DMS53 treated with DMSO at 0.1 percent for 48 hours (cell line): ENCODE results near the gene TPRKB.
"Not testable (repeated sequence)": the region's sequence is repeated elsewhere in the genome, so short reads cannot be mapped to it uniquely, and the experiment has no call there.

ENCODE experiments used
- DNase-seq: peaks from one replicate; lab custom pipeline; 2025; ENCODE audit not compliant: unreplicated experiment; lab: John Stamatoyannopoulos, UW

Gene TPRKB

DNA sequence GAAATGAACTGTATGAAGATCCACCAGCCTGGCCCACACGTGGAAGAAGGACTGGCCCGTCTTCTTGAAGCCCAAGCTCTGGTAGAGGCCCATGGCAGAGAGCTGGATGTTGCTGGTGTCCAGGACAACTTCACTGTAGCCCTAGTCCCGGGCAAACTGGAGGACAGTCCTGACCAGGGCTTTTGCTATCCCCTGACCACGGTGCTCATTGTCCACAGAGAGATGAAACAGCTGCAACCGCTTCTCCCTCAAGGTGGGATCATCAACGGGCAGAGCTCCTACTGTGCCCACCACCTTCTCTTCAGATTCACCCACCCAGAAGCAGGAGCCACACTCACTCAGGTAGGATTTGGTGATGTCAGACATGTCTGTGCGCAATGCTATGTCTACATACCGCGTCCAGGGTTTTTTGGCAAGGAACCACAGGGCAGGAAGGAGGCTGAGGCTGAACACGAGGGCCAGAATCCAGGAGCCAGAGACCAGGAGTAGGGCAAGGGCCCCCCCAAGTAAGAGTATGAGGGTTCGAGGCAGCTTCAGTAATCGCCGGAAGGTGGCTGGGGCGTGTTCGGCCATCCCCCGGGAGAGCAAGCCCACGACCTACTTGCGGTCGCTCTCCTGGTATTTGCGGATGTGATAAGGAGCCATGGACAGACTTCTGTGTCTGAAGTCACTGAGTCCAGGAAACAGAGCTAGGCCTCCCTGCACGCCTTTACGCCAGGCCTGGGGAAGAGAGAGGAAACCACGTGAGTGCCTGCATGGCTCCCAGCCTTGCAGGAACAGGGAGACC lies 36.3 kb downstream of the TPRKB start:
- no peak for DNase-seq

DNA sequence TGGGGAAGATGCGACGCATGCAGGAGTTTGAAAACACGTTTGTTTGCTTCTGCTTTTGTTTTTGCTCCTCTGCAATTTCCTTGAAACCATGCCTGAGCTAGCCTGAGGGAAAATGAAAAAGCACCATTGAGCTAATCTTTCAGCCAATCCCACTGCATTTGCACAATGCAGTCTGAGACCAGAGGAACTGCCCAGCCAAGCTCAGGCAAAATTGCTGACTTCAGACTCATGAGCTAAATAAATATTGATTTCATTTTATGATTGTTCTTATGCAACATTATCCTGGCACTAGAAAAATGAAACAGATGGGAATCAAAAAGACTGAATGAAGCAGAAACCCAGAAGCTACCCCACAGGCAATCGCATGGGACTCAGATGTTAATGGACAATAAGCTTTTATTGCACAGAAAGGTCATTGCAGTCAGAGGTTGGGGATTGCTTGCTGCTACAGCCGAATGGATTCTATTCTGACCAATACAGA lies 37.0 kb downstream of the TPRKB start:
- DNase-seq: no peak

DNA sequence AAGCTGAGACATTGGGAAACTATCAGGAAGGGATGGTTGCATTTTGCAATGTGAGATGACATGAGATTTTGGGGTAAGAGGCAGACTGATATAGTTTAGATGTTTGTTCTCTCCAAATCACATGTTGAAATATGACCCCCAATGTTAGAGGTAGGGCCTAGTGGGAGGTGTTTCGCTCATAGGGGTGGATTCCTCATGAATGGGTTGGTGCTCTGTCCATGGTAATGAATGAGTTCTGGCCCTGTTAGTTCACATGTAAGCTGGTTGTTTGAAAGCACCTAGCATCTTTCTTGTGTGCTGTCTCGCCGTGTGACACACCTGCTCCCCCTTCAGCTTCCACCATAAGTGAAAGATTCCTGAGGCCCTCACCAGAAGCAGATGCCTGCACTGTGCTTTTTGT lies 37.7 kb downstream of the TPRKB start:
- no peak for DNase-seq

- DNase-seq: no peak
Observed at GRCh38 chr2:73698101-73698500, 39.0 kb downstream of the TPRKB start.

DNA sequence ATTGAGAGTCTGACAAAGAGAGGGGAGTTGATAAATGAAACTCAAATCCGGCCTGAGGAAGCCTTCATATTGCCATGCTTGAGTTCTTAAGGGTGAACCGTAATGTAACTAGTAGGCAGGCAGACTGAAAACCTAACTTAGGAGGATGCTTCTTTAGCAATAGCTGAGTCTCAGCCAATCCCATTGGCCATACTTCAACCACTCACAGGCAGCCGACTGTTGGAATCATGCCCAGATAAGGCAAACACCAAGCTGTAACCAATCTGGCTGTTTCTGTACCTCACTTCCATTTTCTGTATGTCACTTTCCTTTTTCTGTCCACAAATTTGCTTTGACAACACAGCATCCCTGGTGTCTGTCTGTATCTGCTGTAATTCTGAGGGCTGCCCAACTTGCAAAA lies 39.5 kb downstream of the TPRKB start:
- no peak for DNase-seq

- not testable (repeated sequence) for DNase-seq
Observed at GRCh38 chr2:73696985-73697384, 40.2 kb downstream of the TPRKB start.

DNA sequence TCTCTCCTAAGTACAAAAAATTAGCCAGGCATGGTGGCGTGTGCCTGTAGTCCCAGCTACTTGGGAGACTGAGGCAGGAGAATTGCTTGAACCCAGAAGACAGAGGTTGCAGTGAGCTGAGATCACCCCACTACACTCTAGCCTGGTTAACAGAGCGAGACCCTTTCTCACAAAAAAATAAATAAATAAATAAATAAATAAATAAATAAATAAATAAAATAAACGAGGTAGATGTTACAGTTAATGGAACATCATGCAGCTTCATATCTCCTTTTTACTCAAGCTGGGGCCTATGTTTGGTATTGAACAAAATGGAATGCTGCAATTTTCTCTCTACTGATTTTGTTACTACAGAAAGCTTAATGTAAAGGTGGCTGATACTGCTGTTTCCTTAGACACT lies 40.6 kb downstream of the TPRKB start:
- not testable (repeated sequence) for DNase-seq

DNA sequence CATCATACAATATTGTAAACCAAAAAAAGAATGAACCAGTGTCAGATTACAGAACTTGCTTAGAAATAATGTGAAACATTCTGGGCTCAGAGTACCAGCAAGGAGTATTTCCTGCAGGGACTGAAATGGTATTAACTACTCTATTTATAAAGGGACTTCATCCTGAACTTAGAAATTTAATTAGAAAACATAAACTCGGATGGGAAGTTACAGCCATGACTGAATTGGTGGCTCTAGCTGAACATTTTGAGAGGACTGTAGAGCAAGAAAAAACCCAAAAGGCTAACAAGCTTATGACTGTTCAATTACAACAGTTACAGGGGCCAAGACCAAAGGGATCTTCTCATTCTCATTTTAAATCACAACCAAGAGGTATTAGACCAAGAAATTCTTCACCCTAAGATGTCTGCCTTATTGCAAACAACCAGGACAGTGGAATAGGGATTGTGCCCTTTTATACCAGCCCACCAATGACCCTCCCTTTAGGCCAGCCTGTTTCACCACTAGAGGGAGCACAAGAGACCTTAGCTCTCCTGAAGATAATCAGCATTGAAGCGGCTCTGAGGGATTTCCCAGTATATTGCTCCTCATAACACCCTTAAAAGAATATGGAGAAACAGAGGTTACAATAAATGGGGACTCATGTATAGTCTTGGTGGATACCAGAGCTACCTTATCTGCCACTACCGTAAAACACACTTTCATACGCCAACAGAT lies 46.6 kb downstream of the TPRKB start:
- DNase-seq: peak; percentile 8

- not testable (repeated sequence) for DNase-seq
Observed at GRCh38 chr2:73688494-73688893, 48.7 kb downstream of the TPRKB start.

- no peak for DNase-seq
Observed at GRCh38 chr2:73685764-73686438, 51.2 kb downstream of the TPRKB start.

DNA sequence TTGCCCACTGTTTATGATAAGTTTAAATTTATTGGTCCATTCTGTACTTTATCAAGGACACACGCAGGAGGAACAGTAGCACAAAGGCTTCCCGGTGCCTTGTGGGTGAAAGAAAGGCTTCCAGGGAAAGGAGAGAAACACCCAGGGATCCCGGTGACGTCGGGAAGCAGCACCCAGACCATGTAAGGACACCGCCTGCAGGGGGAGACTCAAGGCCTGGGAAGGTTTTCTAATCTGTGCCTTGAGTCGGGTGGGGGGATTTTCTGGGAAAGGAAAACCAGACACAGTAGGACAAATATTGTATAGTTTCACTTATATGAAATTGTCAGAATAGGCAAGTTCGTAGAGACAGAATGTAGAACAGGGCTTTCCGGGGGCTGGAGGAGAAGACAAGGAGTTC lies 52.2 kb downstream of the TPRKB start:
- DNase-seq: not testable (repeated sequence)

DNA sequence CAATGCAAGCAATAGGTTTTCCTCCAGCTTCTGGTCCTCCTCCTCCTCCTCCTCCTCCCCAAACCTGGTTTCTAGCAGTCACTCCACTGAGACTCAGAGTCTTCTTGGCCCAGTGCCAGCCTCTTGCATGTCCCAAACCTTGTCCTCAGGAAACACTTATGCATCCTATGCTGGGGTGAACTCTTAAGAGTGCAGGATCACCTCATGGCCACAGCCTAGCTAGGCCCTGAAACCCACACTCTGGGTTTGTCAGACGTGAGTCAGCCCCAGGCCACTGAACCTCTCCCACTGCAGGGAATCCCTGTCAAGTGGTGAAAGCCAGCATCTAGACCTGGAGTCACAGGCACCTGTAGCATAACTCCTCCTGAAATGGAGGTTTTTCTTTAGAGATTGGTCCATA lies 52.8 kb downstream of the TPRKB start:
- DNase-seq: not testable (repeated sequence)

DNA sequence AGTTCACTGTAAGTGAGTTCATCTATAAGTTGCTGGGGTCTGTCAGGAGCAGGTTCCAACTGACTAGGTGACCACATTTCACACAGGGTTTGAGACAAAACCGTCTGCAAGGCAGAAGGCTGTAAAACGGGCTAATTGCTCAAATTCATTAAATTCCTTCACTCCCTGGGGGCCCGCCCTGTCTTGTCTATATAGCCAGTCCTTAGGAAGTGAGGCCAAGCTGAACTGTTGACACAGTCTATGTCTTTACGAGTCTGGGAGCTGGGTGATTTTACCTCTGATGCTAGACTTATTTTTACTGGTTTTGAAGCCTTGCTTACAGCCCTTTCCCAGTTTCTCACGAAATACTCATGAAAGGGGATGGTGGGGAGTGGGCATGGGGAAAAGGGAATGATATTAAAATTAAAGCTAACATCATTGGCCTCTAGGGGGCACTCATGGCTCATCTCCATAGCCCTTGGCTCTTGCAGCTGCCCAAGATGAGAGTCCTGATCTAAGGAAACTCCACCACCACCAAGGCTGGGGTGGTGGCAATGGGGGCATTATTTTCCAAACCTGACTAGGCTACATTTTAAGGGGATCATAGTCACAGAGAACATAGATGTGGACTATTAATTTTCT lies 57.1 kb downstream of the TPRKB start:
- DNase-seq: peak; percentile 9
